Stimulated activated CD8-positive, alpha-beta memory T cell treated with anti-CD3 and anti-CD28 coated beads, Interleukin-12 subunit alpha, Interleukin-12 subunit beta, amount 100 ng/mL, for 24 hours (primary cell): ENCODE measurements around the gene CTNNA3.

Source experiments
- DNase-seq: peaks from one replicate; pipeline ENCODE4 v3.0.0-alpha.2; 2020; ENCODE audit errors: extremely low read depth

The CTNNA3 gene

GRCh38 chr10:66550351-66550750 lies 1145.6 kb downstream of the CTNNA3 start:
- no peak for DNase-seq

GRCh38 chr10:66538908-66539307 lies 1157.1 kb downstream of the CTNNA3 start:
- no peak for DNase-seq

GRCh38 chr10:66538371-66538770 lies 1157.6 kb downstream of the CTNNA3 start:
- no peak for DNase-seq

- DNase-seq: no peak
These were observed 1158.8 kb downstream of the CTNNA3 start for GRCh38 chr10:66537186-66537585.

- no peak for DNase-seq
These were observed 1160.6 kb downstream of the CTNNA3 start for GRCh38 chr10:66535439-66535838.

- no peak for DNase-seq
These were observed 1161.1 kb downstream of the CTNNA3 start for GRCh38 chr10:66534866-66535265.

- no peak for DNase-seq
These were observed 1174.5 kb downstream of the CTNNA3 start for GRCh38 chr10:66521506-66521905.

- no peak for DNase-seq
These were observed 1176.4 kb downstream of the CTNNA3 start for GRCh38 chr10:66519616-66520015.

GRCh38 chr10:66514666-66515065 lies 1181.3 kb downstream of the CTNNA3 start:
- no peak for DNase-seq

GRCh38 chr10:66513504-66513903 lies 1182.5 kb downstream of the CTNNA3 start:
- no peak for DNase-seq

- no peak for DNase-seq
These were observed 1190.9 kb downstream of the CTNNA3 start for GRCh38 chr10:66505003-66505657.

GRCh38 chr10:66501356-66501755 lies 1194.6 kb downstream of the CTNNA3 start:
- DNase-seq: no peak

- no peak for DNase-seq
These were observed 1212.0 kb downstream of the CTNNA3 start for GRCh38 chr10:66483966-66484365.

GRCh38 chr10:66472156-66472555 lies 1223.8 kb downstream of the CTNNA3 start:
- no peak for DNase-seq

- DNase-seq: no peak
These were observed 1229.0 kb downstream of the CTNNA3 start for GRCh38 chr10:66467042-66467441.

GRCh38 chr10:66466622-66467021 lies 1229.4 kb downstream of the CTNNA3 start:
- DNase-seq: no peak

- DNase-seq: no peak
These were observed 1232.4 kb downstream of the CTNNA3 start for GRCh38 chr10:66463611-66464010.

GRCh38 chr10:66457629-66458028 lies 1238.4 kb downstream of the CTNNA3 start:
- DNase-seq: no peak

GRCh38 chr10:66455304-66455703 lies 1240.7 kb downstream of the CTNNA3 start:
- no peak for DNase-seq

GRCh38 chr10:66440568-66440967 lies 1255.4 kb downstream of the CTNNA3 start:
- no peak for DNase-seq

GRCh38 chr10:66414943-66415342 lies 1281.1 kb downstream of the CTNNA3 start:
- DNase-seq: no peak

GRCh38 chr10:66405566-66405965 lies 1290.4 kb downstream of the CTNNA3 start:
- no peak for DNase-seq

GRCh38 chr10:66398669-66399068 lies 1297.3 kb downstream of the CTNNA3 start:
- no peak for DNase-seq
